Measurements from ENCODE around the gene ADRB2.
A peak's percentile ranks its signal among the peaks of the same experiment; 100 is the strongest.

ADRB2 gene

DNA sequence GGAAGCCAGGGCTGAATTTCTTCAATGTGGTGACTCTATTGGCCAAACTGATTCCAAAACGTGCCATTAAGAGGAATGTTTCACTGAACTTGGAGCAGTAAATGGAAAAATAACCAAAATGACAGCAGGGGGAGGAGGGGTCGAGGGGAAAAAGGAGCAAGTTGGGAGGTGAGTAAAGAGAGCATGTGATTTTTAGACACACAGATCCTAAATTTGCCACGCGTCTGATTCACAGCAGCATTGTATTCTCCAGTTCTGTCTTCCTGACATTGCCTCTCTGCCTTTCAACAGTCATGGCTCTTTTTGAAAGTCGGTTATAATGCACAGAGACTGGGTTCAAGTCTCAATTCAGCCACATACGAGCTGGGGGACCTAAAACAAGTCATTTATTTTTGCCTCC, 22.0 kb upstream of the ADRB2 start:
- DNase-seq (ENCODE audit: insufficient read length, low spot score) (no peak), FAIRE-seq (no peak)

DNA sequence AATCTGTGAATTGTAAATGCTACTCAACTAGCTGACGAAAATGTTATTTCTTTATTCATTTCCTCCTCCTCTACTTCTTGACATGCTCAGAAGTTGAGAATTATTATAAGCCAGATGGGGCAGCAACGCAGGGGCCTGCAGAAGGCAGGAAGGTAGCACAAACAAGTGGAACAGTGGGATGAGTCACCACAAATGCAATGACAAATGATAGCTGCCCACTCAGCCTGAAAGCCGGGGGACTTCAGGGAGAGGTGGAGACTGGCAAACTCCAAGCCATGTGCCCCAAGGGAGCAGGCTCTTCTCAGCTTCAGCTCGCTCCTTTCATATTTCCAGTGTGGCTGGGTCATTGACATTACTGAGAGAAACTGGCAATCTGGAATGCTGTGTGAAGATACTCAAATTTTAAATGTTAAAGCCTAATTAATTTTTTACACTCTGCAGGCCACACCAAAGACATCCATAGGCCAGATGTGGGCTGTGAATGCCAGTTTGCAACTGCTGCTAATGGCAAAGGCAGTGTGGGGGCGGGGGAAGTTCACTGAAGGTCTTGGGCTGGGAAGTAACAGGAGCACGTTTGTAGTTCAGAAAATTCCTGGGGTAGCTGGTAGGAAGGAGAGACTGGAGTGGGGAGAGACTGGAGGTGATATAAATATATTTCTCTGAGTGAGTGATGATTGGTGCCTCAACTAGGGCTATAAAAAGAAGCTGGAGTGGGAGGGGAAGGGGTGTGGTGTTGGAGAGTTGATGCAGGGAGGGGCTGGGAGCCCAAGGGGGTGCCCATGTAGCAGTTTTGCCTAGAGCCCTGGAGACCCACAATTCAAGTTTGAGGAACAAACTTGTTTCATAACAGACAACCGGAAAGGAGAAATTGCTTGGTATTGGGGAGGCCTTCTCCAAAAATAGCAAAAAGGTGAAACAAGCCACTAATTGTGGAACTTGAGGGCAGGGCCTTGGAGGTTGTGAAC, 20.8 kb upstream of the ADRB2 start:
- FAIRE-seq = peak; percentile 87
- no peak for DNase-seq (ENCODE audit: insufficient read length, low spot score)

DNA sequence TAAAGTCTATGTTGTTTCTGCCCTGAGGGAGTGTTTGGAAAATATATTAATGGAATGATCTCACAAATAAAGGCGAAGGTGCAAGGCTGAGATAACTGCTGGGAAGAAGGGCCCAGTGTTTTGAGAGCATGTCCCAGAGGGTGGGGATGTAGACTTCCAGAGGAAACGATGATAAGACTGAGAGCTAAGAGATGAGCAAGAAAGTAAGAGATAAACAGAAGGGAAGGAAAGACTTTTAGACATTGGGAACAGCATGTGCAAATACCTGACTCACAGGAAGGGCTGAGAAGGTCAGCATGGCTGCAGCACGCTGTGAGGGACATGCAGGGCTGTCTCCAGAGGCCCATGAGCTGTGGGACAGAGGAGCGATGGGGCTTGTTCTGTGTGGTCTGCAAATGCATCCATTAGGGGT, 19.9 kb upstream of the ADRB2 start:
- no peak for FAIRE-seq

GRCh38 chr5:148807851-148808250, 18.6 kb upstream of the ADRB2 start:
- FAIRE-seq = peak; percentile 72

More for the DNA sequence above, 19.9 kb upstream of the ADRB2 start:
- no peak for DNase-seq (ENCODE audit: insufficient read length, low spot score)

GRCh38 chr5:148808864-148809642, 17.4 kb upstream of the ADRB2 start:
- FAIRE-seq (peak; percentile 95), DNase-seq (ENCODE audit: insufficient read length, low spot score) (no peak)

More at GRCh38 chr5:148807851-148808250, 18.6 kb upstream of the ADRB2 start:
- DNase-seq (ENCODE audit: insufficient read length, low spot score) = no peak

DNA sequence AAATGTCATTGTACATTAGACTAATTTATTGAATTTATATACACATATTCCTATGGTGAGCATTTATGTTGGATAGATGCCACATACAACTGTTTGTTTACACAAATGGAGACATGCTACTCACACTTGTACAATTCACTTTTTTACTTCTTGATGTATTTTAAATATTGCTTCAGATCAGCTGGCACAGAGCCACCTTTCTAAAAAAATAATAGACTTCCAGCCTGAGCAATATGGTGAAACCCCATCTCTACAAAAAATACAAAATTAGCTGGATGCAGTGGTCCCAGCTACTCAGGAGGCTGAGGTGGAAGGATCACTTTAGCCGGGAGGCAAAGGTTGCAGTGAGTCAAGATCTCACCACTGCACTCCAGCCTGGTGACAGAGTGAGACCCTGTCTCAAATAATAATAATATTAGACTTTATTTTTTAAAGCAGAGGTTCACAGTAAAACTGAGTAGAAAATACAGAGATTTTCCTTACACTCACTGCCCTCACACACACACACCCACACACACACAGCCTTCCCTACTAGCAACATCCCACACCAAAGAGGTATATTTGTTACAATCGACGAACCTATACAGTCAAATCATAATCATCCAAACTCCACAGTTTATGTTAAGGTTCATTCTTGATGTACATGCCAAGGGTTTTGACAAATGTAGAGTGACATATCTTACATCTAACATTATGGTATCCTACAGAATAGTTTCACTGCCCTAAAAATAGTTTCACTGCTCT, 16.5 kb upstream of the ADRB2 start:
- FAIRE-seq (peak; percentile 66), DNase-seq (ENCODE audit: insufficient read length, low spot score) (no peak)

GRCh38 chr5:148810823-148811222, 15.6 kb upstream of the ADRB2 start:
- no peak for FAIRE-seq
- no peak for DNase-seq (ENCODE audit: insufficient read length, low spot score)

DNA sequence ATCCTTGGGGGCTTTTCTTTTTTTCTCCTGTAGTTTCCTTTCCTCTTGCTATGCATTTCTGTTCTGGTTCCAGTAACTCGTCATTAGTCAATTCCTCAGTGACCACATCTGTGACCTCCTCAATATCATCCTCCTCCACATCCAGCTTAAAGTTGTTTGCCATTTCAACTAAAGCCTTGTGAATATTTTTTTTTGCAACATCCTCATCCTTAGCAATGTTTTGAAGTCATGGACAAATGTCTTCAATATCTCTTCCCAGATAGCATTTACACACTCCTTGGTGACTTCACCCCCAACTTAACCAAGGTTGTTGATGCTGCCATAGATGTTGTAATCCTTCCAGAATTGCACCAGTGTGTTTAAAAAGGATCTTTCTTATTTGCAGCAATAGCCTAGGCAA, 14.7 kb upstream of the ADRB2 start:
- FAIRE-seq (no peak), DNase-seq (ENCODE audit: insufficient read length, low spot score) (no peak)

DNA sequence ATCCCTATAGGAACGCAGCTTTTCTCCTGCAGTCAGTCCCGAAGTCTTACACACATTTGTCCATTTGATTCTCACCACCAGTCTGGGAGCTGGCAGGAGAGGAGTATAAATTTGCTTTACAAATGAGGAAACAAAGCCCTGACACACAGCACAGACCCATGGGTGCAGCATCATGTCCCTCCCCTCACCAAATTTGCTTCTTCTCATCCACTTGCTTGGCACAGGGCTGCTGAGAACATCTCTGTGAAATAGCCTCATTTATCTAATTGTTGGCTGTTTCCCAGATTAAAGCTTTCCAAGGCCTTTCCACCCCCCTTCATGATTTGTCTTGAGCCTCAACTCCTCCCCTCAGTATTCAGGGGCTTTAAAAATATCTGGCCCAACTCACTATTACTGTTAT, 11.3 kb upstream of the ADRB2 start:
- no peak for FAIRE-seq

GRCh38 chr5:148815578-148815977, 10.8 kb upstream of the ADRB2 start:
- FAIRE-seq = no peak
- DNase-seq (ENCODE audit: insufficient read length, low spot score) = no peak

More for the DNA sequence above, 11.3 kb upstream of the ADRB2 start:
- no peak for DNase-seq (ENCODE audit: insufficient read length, low spot score)

- no peak for FAIRE-seq
- DNase-seq (ENCODE audit: insufficient read length, low spot score) = no peak
Measured at GRCh38 chr5:148816357-148816756, 10.1 kb upstream of the ADRB2 start.

DNA sequence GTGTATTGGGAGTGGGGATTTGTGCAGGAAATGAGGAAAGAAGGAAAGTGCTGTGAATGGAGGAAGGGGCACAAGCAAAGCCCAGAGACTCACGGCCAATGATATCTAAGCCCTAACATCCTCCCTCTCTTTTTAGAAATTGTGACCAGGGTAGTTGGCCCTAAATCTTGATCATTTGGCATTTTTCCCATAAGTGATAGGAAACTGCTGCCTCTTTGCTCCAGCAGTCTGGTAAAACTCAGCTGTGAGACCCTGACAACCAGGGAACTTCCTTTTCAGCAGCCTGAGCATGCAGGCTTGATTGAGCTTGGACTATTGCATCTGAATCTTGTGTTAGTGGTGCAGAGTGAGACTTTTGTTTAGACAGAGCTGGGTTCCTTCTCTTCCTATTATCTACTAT, 9.6 kb upstream of the ADRB2 start:
- DNase-seq (ENCODE audit: insufficient read length, low spot score) (no peak), FAIRE-seq (peak; percentile 26)

- FAIRE-seq (no peak), DNase-seq (ENCODE audit: insufficient read length, low spot score) (no peak)
Measured at GRCh38 chr5:148817606-148818005, 8.8 kb upstream of the ADRB2 start.

GRCh38 chr5:148820461-148821395, 5.7 kb upstream of the ADRB2 start:
- no peak for DNase-seq (ENCODE audit: insufficient read length, low spot score)
- FAIRE-seq = peak; percentile 70

DNA sequence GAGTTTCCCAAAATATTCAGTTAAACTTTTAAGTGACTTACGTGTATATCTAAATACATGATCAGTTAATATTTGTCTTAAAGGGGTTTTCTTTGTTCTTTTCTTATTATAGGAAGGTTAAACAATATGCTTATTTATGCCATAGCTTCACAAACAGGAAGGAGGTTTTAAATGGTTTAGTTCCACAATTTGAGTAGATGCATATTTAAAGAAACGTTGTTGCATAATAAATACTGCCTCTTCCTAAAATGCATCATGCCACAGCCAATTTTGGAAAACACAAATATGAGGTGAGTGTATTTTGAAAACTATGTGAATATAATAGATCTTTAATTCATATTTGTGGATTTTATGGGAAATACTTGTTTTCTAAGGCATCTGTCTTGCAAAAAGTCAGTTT, 2.5 kb upstream of the ADRB2 start:
- no peak for FAIRE-seq
- no peak for DNase-seq (ENCODE audit: insufficient read length, low spot score)

GRCh38 chr5:148825716-148826052, 727 bp upstream of the ADRB2 start:
- DNase-seq (ENCODE audit: insufficient read length, low spot score) (no peak), FAIRE-seq (no peak)

GRCh38 chr5:148826739-148827070, 294 bp downstream of the ADRB2 start:
- DNase-seq (ENCODE audit: insufficient read length, low spot score) (no peak), FAIRE-seq (no peak)

DNA sequence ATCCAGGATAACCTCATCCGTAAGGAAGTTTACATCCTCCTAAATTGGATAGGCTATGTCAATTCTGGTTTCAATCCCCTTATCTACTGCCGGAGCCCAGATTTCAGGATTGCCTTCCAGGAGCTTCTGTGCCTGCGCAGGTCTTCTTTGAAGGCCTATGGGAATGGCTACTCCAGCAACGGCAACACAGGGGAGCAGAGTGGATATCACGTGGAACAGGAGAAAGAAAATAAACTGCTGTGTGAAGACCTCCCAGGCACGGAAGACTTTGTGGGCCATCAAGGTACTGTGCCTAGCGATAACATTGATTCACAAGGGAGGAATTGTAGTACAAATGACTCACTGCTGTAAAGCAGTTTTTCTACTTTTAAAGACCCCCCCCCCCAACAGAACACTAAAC, 1.3 kb downstream of the ADRB2 start:
- FAIRE-seq (no peak), DNase-seq (ENCODE audit: insufficient read length, low spot score) (no peak)

- DNase-seq (ENCODE audit: insufficient read length, low spot score) (no peak), FAIRE-seq (no peak)
Measured at GRCh38 chr5:148828511-148829247, 2.3 kb downstream of the ADRB2 start.

DNA sequence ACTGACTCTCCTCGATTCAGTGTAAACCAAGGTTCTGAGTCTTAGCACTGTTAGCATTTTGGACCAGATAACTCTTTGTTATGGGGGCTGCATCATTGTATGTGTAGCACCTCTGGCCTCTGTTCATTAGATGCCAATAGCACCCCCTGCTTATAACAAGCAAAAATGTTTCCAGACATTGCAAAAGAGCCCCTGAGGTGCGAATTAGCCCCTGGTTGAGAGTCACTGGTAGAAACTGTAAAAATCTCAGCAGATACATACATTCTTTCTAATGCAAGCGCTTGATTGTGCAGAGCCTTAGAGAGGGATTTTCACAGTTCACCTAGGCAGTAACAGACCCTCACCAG, 2.8 kb downstream of the ADRB2 start:
- DNase-seq (ENCODE audit: insufficient read length, low spot score) (no peak), FAIRE-seq (no peak)

Measured in GM19239 (cell line).